Measurements from ENCODE around the gene FAM117B. TPM values are rescaled to one million over a fixed set of nuclear protein-coding genes. Genes with fewer than 3 reads are reported as not detected.
"Not testable (repeated sequence)": the region's sequence is repeated elsewhere in the genome, so short reads cannot be mapped to it uniquely, and the experiment has no call there.

Gene FAM117B
- total RNA-seq, 1 donor from 2014 or later, result 7.1 TPM

DNA sequence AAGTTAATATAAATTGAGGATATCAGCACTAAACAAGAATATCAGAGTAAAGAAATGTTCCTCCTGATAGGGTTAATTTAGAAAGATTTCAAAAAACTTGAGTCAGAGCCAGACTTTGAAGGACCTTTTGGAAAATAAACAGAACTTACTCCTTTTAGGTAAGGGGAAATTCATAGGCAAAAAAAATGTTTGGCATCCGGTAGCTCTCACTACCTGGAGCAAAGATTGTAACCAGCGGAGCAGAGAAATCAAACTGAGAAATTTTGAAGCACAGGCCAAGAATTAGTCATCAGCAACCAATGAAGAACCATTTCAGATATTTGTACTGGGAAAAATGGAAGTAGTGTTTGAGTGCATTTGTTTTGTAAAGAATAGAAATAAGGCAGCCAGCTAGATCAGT lies 123.8 kb downstream of the FAM117B start:
- no peak for DNase-seq

DNA sequence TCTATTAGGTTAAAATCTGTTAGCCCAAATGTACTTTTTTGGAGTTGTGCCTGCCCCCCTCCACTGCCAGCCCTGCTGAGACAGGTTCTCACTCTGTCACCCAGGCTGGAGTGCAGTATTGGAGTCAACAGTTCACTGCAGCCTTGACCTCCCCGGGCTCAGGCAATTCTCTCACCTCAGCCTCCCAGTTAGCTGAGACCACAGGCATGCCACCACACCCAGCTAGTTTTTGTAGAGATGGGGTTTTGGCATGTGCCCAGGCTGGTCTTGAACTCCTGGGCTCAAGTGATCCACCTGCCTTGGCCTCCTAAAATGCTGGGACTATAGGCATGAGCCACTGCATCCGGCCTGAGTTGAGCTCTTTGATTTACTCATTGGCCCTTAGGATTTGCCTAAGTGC lies 126.1 kb downstream of the FAM117B start:
- DNase-seq, result no peak

DNA sequence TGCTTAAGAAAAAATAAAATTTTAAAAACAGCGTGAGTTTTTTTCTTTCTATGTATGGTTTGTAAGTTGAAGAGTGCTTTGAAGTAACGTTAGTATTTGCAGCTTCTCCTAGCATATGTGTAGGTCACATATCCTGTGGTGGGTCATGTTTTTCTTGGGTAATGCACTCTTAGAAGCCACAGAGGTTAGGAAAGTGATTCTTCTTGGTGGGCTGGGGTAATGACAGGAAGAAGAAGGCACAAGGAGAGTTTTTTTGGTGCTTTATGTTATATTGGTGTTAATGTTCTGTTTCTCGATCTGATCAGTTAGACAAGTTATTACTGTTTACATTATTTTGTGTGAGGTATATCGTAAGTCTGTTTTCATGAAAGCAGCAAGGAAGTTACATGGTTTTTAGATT lies 127.8 kb downstream of the FAM117B start:
- no peak for DNase-seq

DNA sequence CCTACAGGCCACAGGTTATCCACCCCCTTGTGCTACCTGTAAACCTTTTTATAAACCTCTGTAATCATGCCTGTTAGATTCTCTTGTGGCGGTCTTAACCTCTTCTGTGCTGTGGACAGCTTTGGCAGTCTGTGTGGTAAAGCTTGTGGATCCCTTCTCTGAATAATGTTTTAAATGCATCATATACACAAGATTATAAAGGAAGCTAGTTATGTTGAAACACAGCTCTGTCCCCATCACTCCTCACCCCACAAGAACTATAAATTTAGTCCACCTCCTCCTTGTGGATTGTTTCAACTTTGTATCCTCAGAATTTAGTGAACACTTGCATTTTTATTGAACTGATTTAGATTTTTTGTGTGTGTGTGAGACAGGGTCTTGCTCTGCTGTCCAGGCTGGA lies 129.1 kb downstream of the FAM117B start:
- no peak for DNase-seq

DNA sequence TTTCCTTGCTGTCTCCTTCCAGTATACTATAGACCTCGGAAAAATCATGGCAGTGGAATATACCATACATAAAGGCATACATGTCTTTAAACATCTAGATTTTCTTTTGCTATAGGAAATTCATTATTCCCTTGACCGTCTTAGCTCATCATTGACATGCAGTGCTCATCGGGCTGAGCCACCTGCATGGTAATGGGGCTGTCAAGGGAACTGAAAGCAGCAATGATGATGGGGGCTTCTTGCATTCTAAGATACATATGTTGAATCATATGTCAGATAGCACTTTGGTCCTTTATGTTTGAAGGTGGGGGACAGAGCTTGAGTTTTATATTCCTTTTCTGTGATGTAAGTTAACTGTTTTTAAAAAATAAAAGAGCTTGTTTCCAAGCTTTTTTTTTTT lies 130.2 kb downstream of the FAM117B start:
- no peak for DNase-seq

DNA sequence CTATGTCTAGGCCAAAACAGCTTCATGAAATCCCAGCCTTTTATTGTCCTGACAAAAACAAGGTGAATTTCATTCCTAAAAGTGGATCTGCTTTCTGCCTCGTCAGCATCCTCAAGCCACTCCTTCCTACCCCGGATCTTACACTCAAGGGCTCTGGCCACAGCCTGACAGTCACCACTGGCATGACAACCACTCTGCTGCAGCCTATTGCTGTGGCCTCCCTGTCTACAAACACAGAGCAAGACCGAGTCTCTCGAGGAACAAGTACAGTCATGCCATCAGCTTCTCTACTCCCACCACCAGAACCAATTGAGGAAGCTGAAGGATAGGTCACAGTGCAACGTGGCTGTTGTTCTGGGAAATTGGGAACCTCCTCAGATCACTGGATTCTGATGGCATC lies 130.7 kb downstream of the FAM117B start:
- no peak for DNase-seq

DNA sequence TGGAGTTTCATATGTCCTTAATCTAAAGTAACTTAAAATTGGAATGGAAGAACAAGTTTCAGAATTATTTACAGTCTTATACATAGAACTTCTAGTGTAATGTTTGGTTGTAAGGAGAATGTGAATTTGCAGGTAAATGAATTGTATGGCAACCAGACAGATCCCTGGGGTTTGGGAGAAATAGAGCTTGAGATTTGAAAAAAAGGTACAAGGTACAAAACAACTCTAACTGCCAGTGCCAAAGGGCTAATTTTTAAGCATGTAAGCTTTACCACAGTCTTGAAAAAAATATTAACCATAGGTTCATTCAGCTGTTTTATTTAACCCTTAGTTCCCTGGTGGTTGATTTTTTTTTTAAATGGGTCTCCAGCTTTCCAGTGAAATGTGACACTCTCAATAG lies 133.5 kb downstream of the FAM117B start:
- no peak for DNase-seq

DNA sequence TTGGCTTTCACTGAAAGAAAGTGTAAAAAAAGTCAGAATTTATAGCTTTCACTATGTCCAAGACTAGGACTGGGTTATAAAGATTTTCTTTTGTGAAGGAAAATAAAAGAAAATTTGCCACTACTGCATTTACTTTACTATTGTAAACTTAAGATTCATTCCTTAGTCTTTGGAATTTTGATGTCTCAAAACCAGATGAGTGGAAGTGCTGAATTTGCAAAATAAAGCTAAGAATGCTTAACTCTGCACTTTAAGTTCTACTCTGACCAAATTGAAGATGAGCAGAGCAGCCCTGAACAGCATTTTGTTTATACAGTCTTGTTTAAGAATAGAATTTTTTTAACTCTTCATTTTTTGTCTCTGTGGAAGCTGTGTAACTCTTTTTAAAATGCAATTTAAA lies 134.4 kb downstream of the FAM117B start:
- DNase-seq, result no peak

DNA sequence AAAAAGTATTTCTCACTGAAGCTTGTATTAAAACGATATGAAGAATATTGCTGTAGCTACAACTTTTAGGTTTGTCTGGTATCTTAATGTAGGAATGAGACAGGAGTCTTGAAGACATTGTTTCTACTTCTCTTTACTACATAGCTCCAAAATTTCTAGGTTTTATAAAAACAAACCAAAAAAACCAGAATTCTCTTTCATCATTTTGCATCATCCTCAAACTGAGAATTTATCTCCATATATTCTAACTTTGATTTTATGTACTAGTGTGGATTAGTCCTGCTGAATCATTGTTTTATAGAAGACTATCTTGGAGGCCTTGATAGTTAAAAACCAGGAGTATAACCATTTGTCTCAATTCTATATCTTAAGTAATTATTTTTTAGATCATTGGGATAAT lies 136.6 kb downstream of the FAM117B start:
- no peak for DNase-seq

DNA sequence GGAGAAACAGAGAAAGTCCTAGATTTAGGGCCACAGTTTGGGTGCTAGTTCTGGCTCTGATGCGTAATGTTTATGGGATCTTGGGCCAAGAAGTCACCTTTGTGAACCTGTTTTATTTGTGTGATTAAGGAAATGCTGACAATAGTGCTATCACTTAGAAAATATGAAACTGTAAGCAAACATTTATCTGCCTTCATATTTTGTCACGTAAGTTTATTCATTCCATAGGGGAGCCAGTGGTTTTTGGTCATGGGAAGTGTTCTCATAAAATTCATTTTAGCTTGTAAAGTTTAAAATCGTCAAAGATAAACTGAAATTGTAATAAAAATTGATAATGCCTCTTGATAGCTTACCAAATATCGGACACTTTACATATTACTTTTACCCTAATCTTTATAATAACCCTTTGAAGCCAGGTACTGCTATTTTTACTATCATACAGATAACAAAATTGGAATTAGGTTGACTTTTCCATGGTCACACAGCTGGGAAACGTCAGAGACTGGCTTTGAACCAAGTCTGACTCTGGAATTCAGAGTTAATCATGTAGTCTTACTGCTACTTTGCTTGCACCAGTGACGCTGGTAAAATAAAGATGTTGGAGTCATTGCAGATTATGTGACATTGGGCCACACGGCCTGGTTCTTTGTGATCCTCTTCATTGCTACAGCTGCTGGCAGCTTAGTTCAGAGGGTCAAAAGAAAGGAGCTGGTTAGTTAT lies 137.1 kb downstream of the FAM117B start:
- no peak for DNase-seq

DNA sequence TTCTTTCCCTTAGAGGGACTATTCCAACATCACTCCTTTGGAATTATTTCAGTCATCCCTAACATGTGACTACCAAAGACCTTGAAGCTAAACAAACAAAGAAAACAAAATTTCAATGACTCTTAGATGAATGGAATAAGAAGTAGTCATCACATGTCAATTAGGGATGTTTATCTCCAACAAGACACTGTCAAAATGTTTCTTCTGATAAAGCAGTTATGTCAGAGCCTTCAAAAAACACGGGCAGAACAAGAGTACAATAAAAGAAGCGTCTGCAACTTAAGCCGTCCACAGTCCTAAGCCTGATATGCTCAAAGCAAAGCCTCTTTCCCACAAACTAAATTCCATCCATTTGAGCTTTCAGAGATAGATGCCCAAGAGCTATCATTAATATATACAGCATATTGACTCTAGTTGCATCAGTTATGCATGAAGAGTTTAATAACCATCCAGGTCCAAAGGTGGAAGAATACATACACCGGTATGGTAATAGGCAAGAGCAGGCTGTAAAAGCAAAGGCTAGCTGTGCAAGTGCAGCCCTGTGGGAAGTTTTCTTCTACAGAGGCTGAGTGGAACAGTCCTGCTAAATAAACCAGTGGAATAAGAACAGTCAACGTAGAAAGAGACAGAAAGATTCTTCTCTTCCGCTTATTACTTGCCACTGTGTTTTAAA lies 138.7 kb downstream of the FAM117B start:
- DNase-seq, result no peak

DNA sequence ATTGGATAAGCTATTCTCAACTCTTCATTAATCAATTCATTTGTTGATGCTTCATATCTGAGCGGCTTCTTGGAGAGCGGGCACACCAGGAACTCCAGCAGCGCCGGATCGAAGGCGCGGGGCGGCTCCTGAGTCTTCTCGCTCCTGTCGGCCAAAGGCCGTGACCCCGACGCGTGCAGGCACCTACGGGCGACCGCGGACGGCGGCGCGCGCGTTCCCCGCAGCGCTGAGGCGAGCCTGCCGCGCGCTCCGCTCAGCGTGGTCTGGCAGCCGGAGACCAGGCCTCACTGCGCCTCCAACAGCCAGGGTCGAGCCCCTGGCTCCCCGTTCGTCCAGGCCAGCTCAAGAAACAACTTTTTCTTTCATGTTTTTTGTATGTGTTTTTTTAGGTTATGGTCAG lies 139.3 kb downstream of the FAM117B start:
- DNase-seq, result no peak

DNA sequence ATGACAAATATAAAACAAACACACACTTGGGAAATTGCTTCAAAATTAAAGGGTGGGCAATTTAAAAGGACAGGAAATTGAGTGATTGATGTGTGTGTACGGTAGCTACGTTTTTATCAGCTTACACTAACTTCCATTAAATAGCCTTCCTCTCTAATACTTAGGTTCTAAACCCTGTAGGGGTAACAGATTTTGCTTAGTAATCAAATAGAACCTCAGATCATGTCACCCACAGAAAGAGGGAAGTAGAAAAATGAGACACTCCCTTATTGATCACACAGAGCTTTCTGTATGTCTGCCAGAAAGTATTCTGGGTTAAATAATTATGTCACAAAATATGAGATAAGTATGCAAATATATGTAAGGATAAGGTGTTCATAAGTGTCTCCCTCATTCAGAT lies 143.4 kb downstream of the FAM117B start:
- DNase-seq, result no peak

DNA sequence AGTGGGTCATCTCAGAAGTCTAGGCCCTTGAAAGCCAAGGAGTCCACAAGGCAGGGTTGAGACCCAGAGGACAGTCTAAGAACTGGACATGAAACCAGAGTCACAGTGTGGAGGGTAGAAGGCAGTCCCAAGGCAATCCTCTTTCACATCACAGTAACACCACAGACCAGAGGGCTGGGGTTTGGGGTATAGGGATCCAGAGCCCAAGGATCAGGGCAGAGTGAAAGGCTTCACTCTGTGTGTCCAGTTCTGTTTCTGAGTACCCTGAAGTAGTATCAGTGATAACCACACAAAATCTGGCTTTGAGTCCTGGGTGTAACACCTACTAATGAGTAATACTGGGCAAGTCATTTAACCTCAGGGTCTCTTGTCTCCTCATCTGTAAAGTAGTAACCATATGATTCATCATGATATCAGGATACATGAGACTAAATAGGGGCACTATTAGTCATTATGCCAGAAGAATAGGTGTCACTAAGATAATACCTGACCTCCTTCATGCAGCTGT lies 145.8 kb downstream of the FAM117B start:
- no peak for DNase-seq

DNA sequence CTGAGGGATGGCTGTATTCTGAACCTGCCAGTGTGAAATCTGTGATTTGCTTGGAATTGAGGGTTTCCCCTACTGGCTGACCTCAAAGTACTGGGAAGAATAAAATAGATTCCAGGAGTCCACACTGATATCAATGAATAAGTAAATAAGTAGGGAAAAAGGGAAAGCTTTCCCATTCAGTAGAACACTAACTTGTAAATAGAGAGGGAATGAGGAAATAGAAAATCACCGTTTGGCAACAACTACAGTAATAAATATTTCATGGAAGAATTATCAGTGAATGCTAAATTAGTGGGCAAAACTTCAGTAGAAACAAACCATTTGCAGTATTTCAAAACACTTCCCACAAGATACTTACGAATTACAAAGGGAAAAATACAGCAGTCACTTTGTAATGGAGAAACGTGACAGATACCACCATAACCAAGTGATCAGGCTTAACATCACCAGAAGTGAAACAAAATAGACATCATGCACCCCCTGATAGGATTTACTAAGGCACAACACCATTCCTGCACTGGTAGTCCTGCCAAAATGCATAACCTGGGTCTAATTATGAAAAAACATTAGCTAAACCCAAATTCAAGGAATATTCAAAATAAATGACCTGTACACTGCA lies 148.3 kb downstream of the FAM117B start:
- no peak for DNase-seq

DNA sequence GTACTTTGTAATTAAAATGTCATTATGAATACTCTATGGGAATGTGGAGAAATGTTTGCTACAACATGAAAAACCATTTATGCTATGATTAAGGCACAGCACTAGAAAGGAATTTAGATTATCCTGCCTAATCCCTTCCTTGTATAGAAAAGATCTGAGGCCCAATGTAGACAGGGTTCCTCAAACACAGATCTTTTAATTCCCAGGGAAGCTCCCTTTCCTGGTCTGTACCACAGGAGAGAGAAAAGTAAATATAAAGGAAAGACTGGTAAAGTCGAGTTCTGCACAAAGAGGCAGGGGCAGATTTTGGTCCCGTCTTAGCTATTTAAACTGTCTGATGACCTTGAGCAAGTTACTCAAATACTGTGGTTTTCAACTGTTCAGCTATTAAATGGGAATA lies 152.1 kb downstream of the FAM117B start:
- no peak for DNase-seq

DNA sequence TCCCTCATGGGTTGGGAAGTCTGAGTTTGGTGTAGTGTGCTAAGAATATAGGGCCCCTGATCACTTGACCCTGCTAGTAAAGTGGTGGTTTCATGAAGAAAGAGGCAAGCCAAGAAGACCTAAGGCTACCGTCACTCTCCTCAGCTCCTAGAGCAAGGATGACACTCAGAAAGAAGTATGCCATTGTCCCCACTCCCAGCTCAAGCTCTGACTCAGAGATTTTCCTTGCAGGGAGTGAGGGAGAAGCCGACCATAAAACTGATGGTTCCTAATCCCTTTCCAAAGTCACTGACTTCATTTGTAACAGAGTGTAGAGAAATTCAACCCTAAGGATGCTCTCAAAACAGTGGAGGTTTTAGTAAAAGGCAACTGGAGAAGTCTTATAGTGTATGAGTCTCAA lies 155.9 kb downstream of the FAM117B start:
- no peak for DNase-seq

DNA sequence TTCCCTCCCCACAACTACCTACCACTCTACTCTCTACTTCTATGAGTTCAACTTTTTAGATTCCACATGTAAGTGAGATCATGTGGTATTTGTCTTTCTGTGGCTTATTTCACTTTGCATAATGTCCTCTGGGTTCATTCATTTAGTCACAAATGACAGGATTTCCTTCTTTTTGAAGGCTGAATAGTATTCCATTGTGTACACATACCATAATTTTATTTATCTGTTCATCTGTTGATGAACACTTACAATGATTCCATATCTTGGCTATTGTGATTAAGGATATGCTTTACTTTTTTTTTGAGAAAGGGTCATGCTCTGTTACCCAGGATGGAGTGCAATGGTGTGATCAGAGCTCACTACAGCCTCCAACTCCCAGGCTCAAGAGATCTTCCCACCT lies 163.2 kb downstream of the FAM117B start:
- DNase-seq, result no peak

DNA sequence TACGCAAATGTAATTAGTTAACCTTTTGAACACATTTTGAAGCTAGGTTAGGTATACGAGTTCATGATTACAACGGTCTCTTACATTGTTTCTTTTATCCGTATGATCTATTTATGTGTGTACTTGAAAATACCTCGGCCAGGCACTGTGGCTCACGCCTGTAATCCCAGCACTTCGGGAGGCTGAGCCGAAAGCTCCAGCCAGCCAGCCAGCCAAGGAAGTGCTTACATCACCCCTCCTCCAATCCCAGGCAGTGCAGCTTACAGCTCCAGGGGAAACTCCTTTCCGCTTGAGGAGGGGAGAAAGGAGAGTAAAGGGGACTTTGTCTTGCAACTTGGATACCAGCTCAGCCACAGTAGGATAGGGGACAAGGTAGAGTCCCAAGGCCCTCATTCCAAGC lies 171.1 kb downstream of the FAM117B start:
- not testable (repeated sequence) for DNase-seq

DNA sequence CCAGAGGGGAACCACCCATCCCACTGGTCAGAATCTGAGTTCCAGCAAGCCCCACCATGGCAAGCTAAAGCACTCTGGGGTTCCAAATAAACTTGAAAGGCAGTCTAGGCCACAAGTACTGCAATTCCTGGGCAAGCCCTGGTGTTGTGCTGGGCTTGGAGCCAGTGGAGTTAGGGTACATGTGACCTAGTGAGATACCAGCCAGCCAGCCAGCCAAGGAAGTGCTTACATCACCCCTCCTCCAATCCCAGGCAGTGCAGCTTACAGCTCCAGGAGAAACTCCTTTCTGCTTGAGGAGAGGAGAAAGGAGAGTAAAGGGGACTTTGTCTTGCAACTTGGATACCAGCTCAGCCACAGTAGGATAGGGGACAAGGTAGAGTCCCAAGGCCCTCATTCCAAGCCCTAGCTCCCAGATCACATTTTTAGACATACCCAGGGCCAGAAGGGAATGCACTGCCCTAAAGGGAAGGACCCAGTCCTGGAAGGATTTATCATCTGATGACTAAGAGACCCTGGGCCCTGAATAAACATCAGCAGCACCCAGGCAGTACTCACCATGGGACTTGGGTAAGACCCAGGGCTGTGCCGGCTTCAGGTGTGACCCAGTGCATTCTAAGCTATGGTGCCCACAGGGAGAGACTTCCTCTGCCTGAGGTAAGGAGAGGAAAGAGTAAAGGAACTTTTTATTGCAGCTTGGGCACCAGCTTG lies 172.8 kb downstream of the FAM117B start:
- DNase-seq, result not testable (repeated sequence)

DNA sequence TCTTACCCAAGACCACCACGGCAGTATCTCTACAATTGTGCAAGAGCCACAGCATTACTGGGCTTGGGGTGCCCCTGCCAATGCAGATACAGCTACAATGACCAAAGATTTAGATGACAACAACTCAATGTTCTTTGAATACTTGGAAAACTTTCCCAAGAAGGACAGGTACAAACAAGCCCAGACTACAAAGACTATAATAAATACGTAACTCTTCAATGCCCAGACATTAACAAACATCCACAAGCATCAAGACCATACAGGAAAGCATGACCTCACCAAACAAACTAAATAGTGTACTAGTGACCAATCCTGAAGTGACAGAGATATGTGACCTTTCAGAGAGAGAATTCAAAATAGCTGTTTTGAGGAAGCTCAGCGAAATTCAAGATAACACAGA lies 174.0 kb downstream of the FAM117B start:
- no peak for DNase-seq

DNA sequence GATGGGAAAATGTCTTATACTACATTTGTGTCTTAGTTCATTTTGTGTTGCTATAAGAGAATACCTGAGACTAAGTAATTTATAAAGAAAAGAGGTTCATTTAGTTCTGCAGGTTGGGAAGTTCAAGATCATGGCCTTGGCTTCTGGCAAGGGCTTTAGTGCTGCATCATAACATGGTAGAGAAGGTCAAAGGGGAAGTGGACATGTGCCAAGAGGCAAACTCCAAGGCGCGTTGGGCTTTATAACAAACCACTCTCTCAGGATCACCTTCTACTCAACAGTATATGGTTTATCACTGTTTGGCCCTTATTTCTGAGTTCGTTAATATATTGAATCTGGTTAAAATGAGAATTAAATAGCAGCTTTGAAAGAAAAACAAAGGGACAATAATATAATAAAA lies 178.6 kb downstream of the FAM117B start:
- no peak for DNase-seq

DNA sequence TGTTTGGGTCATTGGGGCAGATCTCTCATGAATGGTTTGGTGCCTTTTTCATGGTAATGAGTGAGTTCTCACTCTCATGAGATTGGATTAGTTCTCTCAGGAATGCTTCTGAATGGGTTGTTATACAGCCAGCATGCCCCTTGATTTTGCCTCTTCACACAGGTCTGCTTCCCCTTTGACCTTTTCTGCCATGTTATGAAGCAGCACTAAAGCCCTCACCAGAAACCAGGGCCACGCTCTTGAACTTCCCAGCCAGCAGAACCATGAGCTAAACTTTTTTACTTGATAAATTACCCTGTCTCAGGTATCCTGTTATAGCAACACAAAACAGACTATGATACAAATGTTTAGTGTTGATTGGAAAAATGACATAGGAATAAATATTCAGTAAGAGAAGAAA lies 179.5 kb downstream of the FAM117B start:
- DNase-seq, result no peak
